Activated naive CD8-positive, alpha-beta T cell (primary cell): ENCODE results near the gene PLCG1.

Experiments
- H3K27ac Mint-ChIP-seq: one replicate; pipeline ENCODE4 v1.8.0; 2021; ENCODE audit warnings: mixed read lengths
- H3K27me3 Mint-ChIP-seq: one replicate; pipeline ENCODE4 v1.8.0; 2021; ENCODE audit warnings: mixed read lengths
- H3K36me3 Mint-ChIP-seq: one replicate; pipeline ENCODE4 v1.8.0; 2021; ENCODE audit warnings: mixed read lengths
- H3K4me1 Mint-ChIP-seq: one replicate; pipeline ENCODE4 v1.8.0; 2021; ENCODE audit warnings: low read depth, mixed read lengths
- H3K4me3 Mint-ChIP-seq: one replicate; pipeline ENCODE4 v1.8.0; 2021; ENCODE audit warnings: mild to moderate bottlenecking, mixed read lengths
- H3K9me3 Mint-ChIP-seq: one replicate; pipeline ENCODE4 v1.8.0; 2021; ENCODE audit warnings: low read depth, mixed read lengths

PLCG1 gene

DNA sequence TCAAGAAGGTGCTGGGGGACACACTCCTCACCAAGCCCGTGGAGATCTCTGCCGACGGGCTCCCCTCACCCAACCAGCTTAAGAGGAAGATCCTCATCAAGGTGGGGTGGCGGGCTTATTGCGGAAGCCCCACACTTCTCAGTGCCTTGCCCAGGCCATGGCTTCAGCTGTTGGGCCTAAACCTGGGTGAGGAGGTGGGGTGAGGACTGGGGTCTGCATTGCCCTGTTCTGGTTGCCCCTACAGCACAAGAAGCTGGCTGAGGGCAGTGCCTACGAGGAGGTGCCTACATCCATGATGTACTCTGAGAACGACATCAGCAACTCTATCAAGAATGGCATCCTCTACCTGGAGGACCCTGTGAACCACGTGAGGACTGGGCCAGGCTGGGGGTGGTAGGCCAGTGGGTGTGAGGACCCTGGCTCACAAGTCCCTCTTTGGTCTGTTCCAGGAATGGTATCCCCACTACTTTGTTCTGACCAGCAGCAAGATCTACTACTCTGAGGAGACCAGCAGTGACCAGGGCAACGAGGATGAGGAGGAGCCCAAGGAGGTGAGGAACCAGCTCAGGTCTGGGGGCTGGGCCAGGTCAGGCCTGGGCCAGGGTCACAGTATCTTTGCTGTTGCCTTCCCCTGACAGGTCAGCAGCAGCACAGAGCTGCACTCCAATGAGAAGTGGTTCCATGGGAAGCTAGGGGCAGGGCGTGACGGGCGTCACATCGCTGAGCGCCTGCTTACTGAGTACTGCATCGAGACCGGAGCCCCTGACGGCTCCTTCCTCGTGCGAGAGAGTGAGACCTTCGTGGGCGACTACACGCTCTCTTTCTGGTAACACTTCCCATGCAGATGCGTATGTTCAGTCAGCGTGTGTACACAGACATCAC is 27.9 kb downstream of the PLCG1 start:
- no peak overlapping the region for H3K4me3 Mint-ChIP-seq
- H3K27me3 Mint-ChIP-seq: no peaks in the 10 kb centered on the region
- peak overlapping the region; percentile 81 for H3K27ac Mint-ChIP-seq
- peaks cover 59% of the 10 kb centered on the region for H3K4me1 Mint-ChIP-seq
- peaks cover 14% of the 10 kb centered on the region for H3K36me3 Mint-ChIP-seq
- no peaks in the 10 kb centered on the region for H3K9me3 Mint-ChIP-seq

- Mint-ChIP-seq H3K9me3 (no peaks in the 10 kb centered on the region), H3K36me3 (peaks cover 8% of the 10 kb centered on the region), H3K27ac (peak overlapping the region; percentile 81), H3K4me3 (no peak overlapping the region), H3K4me1 (peaks cover 57% of the 10 kb centered on the region), H3K27me3 (no peaks in the 10 kb centered on the region)
Observed at GRCh38 chr20:41166201-41167117, 29.1 kb downstream of the PLCG1 start.

GRCh38 chr20:41167118-41167470 is 29.8 kb downstream of the PLCG1 start:
- no peaks in the 10 kb centered on the region for H3K9me3 Mint-ChIP-seq
- H3K36me3 Mint-ChIP-seq: peaks cover 8% of the 10 kb centered on the region
- no peak overlapping the region for H3K4me3 Mint-ChIP-seq
- H3K27me3 Mint-ChIP-seq: no peaks in the 10 kb centered on the region
- H3K4me1 Mint-ChIP-seq: peaks cover 57% of the 10 kb centered on the region
- H3K27ac Mint-ChIP-seq: peak overlapping the region; percentile 81

DNA sequence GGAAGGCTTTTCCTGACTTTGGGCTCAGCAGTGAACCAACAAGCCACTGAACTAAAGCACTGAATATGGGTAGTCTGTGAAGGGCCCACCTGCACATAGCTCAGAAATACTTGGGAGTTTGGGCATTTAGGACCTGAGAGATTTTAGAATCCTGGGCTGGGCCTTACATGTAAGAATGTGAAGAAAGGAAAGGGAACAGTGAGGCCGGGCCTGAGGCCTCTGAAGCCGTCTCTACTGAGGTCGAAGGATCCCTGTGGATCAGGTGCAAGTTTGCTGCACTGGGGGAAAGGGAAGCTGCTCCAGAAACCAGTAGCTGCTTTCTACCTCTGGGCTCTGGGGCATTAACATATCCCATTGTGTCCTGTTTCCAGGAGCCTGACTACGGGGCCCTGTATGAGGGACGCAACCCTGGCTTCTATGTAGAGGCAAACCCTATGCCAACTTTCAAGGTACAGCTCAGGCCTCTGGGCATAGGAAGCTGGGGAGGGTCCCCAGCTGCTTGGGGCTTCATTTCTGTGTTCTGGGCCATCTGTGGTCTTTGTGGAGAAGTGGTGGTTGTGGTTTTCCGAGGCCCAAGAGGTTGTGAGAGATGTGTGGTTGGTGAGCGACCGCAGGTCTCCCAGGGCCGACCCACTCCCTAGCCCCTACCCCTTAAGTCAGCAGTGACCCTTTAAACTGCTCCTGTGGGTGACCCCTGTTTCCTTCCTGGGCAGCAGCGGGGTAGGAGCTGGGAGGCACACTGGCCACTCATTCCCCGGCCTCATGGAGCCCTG is 30.3 kb downstream of the PLCG1 start:
- peaks cover 54% of the 10 kb centered on the region for H3K4me1 Mint-ChIP-seq
- no peaks in the 10 kb centered on the region for H3K27me3 Mint-ChIP-seq
- peaks cover 8% of the 10 kb centered on the region for H3K36me3 Mint-ChIP-seq
- no peak overlapping the region for H3K4me3 Mint-ChIP-seq
- H3K27ac Mint-ChIP-seq: peak overlapping the region; percentile 81
- H3K9me3 Mint-ChIP-seq: no peaks in the 10 kb centered on the region

- peak overlapping the region; percentile 81 for H3K27ac Mint-ChIP-seq
- H3K36me3 Mint-ChIP-seq: peaks cover 8% of the 10 kb centered on the region
- H3K4me1 Mint-ChIP-seq: peaks cover 54% of the 10 kb centered on the region
- H3K9me3 Mint-ChIP-seq: no peaks in the 10 kb centered on the region
- H3K27me3 Mint-ChIP-seq: no peaks in the 10 kb centered on the region
- no peak overlapping the region for H3K4me3 Mint-ChIP-seq
Observed at GRCh38 chr20:41168281-41169161, 31.2 kb downstream of the PLCG1 start.

DNA sequence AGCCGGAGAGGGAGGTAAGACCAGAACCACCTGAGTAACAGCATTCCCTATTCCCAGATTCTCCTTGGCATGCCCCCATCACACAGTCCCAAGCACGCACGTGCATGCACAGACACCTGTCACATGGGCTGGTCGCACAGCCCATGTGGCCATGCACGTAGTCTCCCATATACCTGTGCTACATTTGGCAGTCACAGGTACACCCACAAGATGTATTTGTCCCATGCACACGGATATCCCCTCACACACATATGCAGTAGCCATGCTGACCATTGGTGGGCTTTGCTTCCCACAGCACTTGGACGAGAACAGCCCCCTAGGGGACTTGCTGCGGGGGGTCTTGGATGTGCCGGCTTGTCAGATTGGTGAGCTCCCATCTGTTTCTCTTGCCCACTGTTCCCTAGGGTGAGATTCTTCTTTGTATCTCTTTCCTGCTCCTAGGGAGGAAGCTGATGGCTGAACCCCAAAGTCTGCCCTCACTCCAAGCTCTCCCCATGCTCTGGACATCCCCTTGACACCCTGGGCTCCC is 31.9 kb downstream of the PLCG1 start:
- H3K27me3 Mint-ChIP-seq: no peaks in the 10 kb centered on the region
- no peak overlapping the region for H3K4me3 Mint-ChIP-seq
- no peaks in the 10 kb centered on the region for H3K9me3 Mint-ChIP-seq
- peaks cover 7% of the 10 kb centered on the region for H3K36me3 Mint-ChIP-seq
- peak overlapping the region; percentile 81 for H3K27ac Mint-ChIP-seq
- H3K4me1 Mint-ChIP-seq: peaks cover 50% of the 10 kb centered on the region

DNA sequence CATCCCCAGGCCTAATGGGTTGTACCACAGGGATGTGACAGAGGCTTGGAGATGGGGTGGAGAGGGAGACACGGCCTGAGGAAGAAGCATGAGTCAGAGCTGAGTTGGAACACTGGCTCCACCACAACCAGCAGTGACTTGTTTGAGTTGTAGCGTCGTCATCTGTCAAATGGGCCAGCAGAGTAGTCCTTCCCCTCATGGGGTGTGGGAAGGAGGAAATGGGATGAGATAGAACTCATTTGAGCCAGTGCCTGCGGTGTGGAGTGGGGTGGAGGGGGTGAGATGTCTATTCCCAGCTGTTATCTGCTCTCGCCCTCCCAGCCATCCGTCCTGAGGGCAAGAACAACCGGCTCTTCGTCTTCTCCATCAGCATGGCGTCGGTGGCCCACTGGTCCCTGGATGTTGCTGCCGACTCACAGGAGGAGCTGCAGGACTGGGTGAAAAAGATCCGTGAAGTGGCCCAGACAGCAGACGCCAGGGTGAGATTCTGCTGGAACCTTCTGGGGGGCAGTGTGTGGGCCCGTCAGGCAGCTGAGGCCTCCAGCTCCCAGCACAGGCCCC is 32.5 kb downstream of the PLCG1 start:
- peaks cover 51% of the 10 kb centered on the region for H3K4me1 Mint-ChIP-seq
- H3K9me3 Mint-ChIP-seq: no peaks in the 10 kb centered on the region
- H3K4me3 Mint-ChIP-seq: no peak overlapping the region
- no peaks in the 10 kb centered on the region for H3K27me3 Mint-ChIP-seq
- peaks cover 5% of the 10 kb centered on the region for H3K36me3 Mint-ChIP-seq
- H3K27ac Mint-ChIP-seq: peak overlapping the region; percentile 81

GRCh38 chr20:41170386-41171105 is 33.2 kb downstream of the PLCG1 start:
- peak overlapping the region; percentile 81 for H3K27ac Mint-ChIP-seq
- peaks cover 48% of the 10 kb centered on the region for H3K4me1 Mint-ChIP-seq
- H3K9me3 Mint-ChIP-seq: no peaks in the 10 kb centered on the region
- H3K27me3 Mint-ChIP-seq: no peaks in the 10 kb centered on the region
- no peak overlapping the region for H3K4me3 Mint-ChIP-seq
- peaks cover 5% of the 10 kb centered on the region for H3K36me3 Mint-ChIP-seq

DNA sequence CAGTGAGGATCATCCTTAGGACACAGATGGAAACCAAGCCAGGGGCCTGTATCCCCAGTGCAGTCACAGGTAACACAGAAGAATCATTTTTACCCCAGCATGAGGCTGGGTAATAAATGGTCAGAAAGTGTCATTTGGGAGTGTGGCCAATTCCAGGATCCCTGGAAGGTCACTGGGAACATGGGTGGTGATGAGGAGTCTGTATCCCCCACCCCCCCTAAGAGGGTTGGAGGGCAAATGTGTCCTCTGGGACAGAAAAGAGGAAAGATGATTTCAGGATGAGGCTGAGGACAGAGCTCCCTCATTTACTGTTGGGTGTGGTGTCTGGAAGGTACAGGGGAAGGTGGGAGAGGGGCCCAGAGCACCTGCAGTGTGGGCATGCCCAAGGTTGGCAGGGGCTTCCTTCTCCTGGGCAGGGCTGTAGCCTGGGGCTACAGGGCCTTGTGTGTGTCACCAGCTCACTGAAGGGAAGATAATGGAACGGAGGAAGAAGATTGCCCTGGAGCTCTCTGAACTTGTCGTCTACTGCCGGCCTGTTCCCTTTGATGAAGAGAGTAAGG is 34.5 kb downstream of the PLCG1 start:
- peak overlapping the region; percentile 78 for H3K27ac Mint-ChIP-seq
- peaks cover 44% of the 10 kb centered on the region for H3K4me1 Mint-ChIP-seq

DNA sequence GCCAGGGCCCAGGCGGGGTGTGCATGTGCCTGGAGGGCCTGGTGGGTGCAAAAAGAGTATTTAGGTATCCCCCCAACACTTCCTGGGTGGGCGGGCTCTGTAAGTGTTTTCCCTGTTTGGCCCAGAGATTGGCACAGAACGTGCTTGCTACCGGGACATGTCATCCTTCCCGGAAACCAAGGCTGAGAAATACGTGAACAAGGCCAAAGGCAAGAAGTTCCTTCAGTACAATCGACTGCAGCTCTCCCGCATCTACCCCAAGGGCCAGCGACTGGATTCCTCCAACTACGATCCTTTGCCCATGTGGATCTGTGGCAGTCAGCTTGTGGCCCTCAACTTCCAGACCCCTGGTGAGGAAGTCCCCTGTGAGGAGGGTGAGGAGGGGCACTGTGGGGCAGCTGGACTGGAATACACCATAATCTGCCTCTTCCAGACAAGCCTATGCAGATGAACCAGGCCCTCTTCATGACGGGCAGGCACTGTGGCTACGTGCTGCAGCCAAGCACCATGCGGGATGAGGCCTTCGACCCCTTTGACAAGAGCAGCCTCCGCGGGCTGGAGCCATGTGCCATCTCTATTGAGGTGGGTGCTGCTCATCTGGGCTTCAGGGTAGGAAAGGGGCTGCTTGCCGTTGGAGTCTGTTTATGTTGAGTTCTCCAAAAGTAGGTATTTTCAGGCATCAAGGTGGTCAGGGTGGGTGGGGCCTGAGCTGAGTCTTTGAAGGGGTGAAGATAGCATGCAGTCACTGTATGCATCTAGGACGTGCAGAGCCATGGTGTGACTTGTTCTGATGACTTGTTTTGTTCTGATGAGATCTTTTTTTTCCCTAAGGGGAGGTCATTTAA is 35.2 kb downstream of the PLCG1 start:
- Mint-ChIP-seq H3K36me3 (no peaks in the 10 kb centered on the region), H3K4me1 (peaks cover 37% of the 10 kb centered on the region)

More for the DNA sequence above, 34.5 kb downstream of the PLCG1 start:
- no peaks in the 10 kb centered on the region for H3K27me3 Mint-ChIP-seq
- no peaks in the 10 kb centered on the region for H3K9me3 Mint-ChIP-seq
- no peak overlapping the region for H3K4me3 Mint-ChIP-seq
- peaks cover 5% of the 10 kb centered on the region for H3K36me3 Mint-ChIP-seq

DNA sequence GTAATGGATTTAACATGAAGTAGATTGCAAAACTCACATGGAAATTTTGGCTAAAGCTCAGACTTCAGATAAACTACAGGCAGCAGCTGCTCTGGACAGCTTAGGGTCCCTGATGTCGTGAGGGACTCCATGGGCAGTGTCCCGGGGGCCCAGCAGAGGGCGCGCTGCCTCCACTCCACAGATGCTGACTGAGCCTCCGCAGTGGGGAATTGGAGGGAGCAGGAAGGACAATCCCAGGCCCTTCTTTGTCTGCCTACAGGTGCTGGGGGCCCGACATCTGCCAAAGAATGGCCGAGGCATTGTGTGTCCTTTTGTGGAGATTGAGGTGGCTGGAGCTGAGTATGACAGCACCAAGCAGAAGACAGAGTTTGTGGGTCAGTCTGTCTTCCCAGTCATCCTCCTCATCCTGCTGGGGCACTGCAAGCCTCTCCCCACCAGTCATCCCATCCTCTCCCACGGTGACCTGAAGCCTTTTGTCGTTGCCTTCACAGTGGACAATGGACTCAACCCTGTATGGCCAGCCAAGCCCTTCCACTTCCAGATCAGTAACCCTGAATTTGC is 35.9 kb downstream of the PLCG1 start:
- Mint-ChIP-seq H3K9me3 (no peaks in the 10 kb centered on the region), H3K27me3 (no peaks in the 10 kb centered on the region), H3K36me3 (no peaks in the 10 kb centered on the region), H3K27ac (peak overlapping the region; percentile 80), H3K4me1 (peaks cover 39% of the 10 kb centered on the region), H3K4me3 (no peak overlapping the region)

More for the DNA sequence above, 35.2 kb downstream of the PLCG1 start:
- no peaks in the 10 kb centered on the region for H3K9me3 Mint-ChIP-seq
- peak overlapping the region; percentile 80 for H3K27ac Mint-ChIP-seq
- no peaks in the 10 kb centered on the region for H3K27me3 Mint-ChIP-seq
- H3K4me3 Mint-ChIP-seq: no peak overlapping the region
